KBM-7 (cell line): ENCODE data around the gene IFIT2.
"Not testable (repeated sequence)": the region's sequence is repeated elsewhere in the genome, so short reads cannot be mapped to it uniquely, and the experiment has no call there.

Source experiments
- DNase-seq: peaks from one replicate; pipeline ENCODE4 v3.0.0-alpha.2; 2015
- in situ Hi-C: fragments of 300-500 bp; cut with MboI; formaldehyde crosslinking; loops from 2 replicates; pipeline ENCODE4 v1.14.3; 2020; ENCODE audit warnings: low sequenced_read_pairs, low pct_unique_long_range_greater_than_20kb, mixed read lengths

Gene IFIT2

GRCh38 chr10:89278034-89278535, 23.8 kb upstream of the IFIT2 start:
- in situ Hi-C loops, result loop anchor here (10.0 kb wide), 1 partner anchor 97 kb away; the partner anchor contains the start of gene IFIT1B
- no peak for DNase-seq

- no peak for DNase-seq
- in situ Hi-C loops, result loop anchor here (10.0 kb wide), 1 partner anchor 96 kb away; the partner anchor contains the start of gene IFIT1B
These were observed 22.9 kb upstream of the IFIT2 start for GRCh38 chr10:89278900-89279392.

- in situ Hi-C loops, result loop anchor here (10.0 kb wide), 1 partner anchor 95 kb away; the partner anchor contains the start of gene IFIT1B
- DNase-seq, result no peak
These were observed 22.4 kb upstream of the IFIT2 start for GRCh38 chr10:89279421-89279869.

DNA sequence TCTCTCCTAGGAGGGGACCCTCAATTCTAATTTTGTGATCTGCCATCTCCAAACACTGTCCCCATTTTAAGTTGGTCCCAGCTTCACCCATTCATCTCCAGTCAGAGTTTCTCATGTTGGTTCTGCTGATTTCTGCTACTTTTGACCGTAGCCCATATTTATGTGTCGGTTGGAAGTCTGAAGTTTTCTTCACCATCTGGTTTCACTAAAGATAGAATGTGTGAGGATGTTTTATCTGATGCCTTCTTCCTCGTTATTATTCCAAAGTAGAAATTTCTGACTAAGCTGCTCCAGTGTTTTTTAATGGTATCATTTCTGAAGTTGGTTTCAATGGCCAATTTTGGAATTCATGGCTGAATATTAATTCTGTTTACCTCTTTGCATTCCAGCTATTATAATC, 21.3 kb upstream of the IFIT2 start:
- in situ Hi-C loops, result no loop called here
- DNase-seq, result no peak

DNA sequence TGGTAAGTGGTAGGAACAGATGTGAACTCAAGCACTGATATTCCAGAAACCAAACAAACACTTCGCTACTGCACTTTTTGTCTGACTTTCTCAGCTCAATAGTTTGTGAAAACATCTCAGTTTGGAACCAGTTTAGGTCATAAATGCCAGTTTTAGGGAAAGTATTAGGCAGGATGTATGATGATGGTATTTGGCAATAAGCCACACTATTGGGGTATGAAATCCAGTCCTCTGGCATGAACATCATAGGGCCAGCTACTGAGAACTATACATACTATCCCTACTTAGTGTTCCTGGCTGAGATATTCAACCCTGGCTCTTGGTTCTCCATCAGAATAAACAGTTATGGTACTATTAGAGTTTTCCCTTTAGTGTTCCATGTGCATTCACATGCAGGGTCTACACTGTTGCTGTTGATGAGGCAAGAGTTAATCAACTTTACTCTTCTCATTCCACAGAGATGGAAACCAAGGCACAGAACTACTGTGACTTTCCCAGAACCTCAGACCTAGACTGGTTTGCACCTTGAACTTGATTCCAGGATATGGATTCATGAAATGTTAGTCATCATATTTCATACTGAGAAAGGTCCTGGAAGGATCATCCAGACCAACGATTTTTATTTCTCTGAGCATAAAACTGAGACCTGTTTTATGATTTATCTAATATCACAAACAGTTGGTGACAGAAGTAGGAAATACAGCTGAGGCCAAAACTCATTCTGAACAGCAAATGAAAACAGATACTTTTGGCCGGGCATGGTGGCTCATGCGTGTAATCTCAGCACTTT, 20.0 kb upstream of the IFIT2 start:
- in situ Hi-C loops, result no loop called here
- DNase-seq, result no peak

DNA sequence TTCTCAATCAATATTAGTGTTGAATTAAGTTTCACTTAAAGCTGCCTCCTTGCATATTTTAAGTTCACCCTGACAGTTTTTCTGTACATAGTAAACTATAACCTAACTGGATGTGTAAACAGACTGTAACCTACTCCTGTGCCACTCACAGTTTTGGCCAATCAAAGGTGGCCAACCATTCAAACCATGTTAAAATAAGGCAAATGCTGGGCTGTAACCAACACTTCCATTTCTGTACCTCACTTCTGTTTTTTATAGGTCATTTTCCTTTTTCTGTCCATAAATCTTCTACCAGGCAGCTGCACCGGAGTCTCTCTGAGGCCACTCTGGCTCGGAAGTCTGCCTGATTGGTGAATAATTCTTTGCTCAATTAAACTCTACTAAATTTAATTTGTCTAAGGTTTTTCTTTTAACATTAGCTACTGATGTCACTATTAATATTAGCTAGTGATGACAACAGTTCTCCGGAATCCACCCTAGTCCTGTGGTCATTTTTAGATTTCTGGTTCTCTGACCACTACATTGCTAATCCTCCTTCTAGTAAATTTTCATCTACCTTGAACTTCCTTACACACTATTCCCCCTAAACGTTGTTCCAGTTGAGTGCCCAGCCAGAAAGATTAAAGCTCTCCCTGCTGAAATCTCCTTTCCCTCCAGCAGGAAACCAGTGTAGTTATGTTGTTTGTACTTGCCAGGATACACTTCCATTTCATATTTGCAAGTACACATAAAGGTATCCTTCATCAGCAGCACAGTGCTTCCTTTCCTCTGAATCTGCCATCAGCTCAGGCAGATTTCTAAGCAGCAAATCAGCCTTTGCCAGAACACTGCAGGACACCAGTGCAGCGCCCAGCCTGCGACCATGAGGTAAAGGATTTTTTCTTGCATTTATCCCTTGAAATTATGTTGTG, 18.6 kb upstream of the IFIT2 start:
- DNase-seq, result no peak
- in situ Hi-C loops, result no loop called here

GRCh38 chr10:89283936-89284475, 17.8 kb upstream of the IFIT2 start:
- no peak for DNase-seq
- in situ Hi-C loops, result no loop called here

DNA sequence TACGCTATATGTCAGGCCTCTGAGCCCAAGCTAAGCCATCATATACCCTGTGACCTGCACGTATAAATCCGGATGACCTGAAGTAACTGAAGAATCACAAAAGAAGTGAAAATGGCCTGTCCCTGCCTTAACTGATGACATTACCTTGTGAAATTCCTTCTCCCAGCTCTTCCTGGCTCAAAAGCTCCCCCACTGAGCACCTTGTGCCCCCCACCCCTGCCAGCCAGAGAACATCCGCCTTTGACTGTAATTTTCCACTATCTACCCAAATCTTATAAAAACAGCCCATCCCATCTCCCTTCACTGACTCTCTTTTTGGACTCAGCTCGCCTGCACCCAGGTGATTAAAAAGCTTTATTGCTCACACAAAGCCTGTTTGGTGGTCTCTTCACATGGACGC, 17.1 kb upstream of the IFIT2 start:
- DNase-seq, in situ Hi-C loops: not testable (repeated sequence)

DNA sequence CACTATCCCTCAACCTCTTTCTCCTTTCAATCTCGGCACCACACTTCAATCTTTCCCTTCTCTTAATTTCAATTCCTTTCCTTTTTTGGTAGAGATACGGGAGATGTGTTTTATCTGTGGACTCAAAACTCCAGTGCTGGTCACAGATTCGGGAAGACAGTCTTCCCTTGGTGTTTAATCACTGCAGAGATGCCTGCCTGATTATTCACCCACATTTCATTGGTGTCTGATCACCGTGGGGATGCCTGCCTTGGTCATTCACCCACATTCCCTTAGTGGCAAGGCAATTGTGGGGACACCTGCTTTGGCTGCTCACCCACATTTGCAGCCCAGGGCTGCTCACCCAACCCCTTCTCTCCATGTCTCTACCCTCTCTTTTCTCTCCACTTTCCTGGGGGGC, 16.5 kb upstream of the IFIT2 start:
- not testable (repeated sequence) for DNase-seq

GRCh38 chr10:89294721-89295239, 7.1 kb upstream of the IFIT2 start:
- in situ Hi-C loops, result no loop called here
- no peak for DNase-seq

More for the DNA sequence above, 16.5 kb upstream of the IFIT2 start:
- in situ Hi-C loops, result not testable (repeated sequence)

GRCh38 chr10:89295597-89295996, 6.2 kb upstream of the IFIT2 start:
- peak; percentile 61 for DNase-seq
- in situ Hi-C loops, result no loop called here

- peak; percentile 81 for DNase-seq
- in situ Hi-C loops, result no loop called here
These were observed 5.6 kb upstream of the IFIT2 start for GRCh38 chr10:89296220-89296648.

DNA sequence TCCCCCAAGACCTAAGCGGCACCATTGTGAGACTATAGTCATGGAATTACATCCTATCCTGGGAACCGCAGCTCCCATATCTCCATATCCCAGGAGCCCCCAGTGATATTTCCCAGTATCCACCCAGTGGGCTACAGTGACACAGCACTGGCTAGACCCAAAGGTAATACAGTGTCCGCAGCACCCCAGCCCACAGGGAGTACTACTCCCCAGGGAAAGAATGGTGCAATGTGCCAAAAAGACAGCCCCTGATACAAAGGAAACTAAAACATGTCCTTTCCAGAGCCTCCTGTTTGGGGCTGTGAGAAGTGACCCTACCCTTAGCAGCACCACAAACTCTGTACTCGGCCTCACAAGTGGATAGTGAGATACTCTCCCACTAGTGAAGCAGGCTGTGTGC, 4.5 kb upstream of the IFIT2 start:
- no peak for DNase-seq
- in situ Hi-C loops, result no loop called here

GRCh38 chr10:89297791-89298190, 4.1 kb upstream of the IFIT2 start:
- in situ Hi-C loops, result no loop called here
- no peak for DNase-seq

- in situ Hi-C loops, result no loop called here
- DNase-seq, result no peak
These were observed 2.8 kb upstream of the IFIT2 start for GRCh38 chr10:89299031-89299430.

DNA sequence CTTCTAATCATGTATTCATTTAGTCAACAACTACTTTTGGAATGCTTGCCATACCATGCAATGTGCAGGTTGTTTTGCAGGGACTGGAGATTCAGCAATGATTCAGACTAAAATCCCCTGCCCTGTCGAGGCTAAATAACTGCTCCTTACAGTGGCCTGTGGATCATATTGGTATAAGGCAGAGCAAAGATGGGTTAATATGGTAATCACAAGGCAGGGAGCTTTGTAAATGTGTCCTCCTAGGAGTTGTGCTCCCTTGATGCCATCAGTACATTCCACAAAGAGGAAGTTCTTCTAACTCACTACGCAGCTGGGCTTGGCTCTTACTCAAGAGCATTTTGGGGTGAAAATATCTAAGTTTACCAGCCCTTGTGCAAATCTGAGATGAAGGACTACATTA, 614 bp upstream of the IFIT2 start:
- in situ Hi-C loops, result no loop called here
- DNase-seq, result peak; percentile 73

DNA sequence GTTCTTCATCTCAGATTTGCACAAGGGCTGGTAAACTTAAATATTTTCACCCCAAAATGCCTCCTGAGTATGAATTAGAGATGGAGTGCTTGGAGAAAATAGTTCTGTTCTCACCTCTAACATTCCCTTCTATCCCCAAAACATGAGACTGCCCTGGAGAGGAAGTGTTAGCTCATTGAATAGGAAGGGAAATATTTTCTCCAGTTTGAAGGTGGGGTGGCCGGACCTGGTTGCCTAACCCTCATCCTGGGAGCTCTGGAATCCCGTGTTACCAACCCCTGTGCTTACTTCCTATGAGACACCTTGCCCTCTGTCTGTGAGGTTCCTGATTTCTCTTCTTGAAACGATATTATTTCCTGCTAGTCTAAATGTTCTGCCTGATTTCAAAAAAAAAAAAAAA, 779 bp downstream of the IFIT2 start:
- DNase-seq, result no peak
- in situ Hi-C loops, result no loop called here

DNA sequence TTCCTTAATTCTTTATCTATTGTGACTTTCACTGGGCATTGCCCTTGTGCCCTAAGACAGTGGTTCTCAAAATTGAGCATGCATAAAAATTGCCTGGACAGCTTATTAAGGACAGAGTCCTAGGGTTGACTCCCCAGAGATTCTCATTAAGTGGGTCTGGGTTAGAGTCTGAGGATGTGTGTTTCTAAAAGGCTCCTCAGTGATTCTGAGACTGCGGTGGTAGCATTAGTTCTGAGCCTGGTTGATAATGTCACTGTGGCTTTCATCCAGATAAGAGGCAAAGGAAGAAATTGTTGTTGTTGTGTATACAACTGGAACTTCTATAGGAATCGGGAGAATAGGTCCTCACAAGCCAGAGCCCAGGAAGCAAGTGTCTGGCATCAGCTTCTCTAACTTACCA, 1.3 kb downstream of the IFIT2 start:
- in situ Hi-C loops, result no loop called here
- no peak for DNase-seq

DNA sequence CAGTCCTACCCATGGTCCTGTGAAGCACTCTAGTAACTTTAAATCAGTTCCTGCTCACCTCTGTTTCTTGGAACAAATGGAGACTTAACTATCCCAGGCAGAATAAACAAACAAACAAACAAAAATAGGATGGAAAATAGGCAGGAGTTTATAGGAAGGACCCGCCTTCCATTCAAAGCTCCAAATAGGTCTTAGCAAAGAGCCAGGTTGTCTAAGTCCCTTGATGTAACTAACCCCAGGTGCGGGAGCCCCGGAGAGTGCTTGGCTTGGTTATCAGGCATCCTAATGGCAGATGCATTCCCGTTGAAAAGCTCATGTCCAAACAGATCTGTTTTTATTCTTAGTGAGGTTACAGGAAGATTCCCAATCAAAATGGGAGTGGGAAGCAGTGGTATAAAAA, 2.2 kb downstream of the IFIT2 start:
- no peak for DNase-seq
- in situ Hi-C loops, result no loop called here
